AG09319 (cell line): ENCODE measurements around the gene NHLH2.

Source experiments
- DNase-seq: peaks from one replicate; pipeline ENCODE4 v3.0.0-alpha.2; 2010; ENCODE audit warnings: low read depth; ENCODE audit errors: extremely low read depth
- TF ChIP-seq, protein P1 (sequence below): IDR thresholded peaks from 2 replicates; pipeline ENCODE4 v1.5.1; 2011; ENCODE audit warnings: low read depth, mild to moderate bottlenecking, inconsistent platforms, low read length, moderate library complexity

The NHLH2 gene

DNA sequence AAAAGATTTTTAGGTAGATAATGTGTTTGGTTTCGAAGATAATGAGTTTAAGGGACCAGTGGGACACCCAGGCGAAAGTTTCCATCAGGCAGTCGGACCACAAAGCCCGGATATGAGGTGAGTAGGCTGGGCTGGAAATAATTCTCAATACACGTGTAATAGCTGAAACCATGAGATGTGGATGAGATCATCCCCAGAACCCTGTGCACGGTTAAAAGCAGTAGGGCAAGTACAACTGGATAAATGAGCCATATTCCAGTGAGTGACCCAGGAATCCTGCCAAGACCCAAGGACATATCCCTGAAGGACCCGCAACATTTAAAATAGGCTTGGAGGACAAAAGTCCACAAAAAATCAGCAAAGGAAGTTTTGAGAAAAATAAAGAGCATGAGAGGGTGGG is 21.5 kb upstream of the NHLH2 start:
- TF ChIP-seq, protein P1, sequence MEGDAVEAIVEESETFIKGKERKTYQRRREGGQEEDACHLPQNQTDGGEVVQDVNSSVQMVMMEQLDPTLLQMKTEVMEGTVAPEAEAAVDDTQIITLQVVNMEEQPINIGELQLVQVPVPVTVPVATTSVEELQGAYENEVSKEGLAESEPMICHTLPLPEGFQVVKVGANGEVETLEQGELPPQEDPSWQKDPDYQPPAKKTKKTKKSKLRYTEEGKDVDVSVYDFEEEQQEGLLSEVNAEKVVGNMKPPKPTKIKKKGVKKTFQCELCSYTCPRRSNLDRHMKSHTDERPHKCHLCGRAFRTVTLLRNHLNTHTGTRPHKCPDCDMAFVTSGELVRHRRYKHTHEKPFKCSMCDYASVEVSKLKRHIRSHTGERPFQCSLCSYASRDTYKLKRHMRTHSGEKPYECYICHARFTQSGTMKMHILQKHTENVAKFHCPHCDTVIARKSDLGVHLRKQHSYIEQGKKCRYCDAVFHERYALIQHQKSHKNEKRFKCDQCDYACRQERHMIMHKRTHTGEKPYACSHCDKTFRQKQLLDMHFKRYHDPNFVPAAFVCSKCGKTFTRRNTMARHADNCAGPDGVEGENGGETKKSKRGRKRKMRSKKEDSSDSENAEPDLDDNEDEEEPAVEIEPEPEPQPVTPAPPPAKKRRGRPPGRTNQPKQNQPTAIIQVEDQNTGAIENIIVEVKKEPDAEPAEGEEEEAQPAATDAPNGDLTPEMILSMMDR = no peak
- DNase-seq = no peak

DNA sequence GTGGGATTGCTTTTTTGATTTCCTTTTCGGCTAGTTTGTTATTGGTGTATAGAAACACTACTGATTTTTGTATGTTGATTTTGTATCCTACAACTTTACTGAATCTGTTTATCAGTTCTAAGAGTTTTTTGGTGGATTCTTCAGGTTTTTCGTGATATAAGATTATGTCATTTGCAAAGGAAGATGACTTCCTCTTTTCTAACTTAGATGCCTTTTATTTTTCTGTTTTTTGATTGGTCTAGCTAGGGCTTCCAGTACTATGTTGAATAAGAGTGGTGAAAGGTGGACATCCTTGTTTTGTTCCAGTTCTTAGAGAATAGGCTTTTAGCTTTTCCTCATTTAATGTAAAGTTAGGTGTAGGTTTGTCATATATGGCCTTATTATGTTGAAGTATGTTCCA is 13.1 kb upstream of the NHLH2 start:
- DNase-seq = no peak
- TF ChIP-seq, protein P1 = no peak

DNA sequence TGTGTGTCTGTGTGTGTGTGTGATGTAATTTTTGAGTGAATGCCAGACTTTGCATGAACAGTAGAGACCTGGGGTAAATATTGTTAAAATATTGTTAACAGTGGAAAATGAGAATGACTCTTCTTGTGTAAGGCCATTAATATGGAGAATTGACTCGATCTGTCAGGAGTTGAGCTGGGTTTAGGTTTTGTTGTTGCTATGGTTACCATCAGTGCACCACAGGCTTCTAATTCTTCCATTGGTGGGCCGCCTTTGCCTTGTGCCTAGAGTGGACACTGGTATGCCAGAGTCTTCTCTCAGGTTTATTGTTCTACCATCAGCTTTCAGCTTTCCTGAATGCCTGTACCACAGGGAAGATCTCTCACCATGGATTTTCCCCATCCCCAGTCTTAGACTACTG is 10.0 kb upstream of the NHLH2 start:
- DNase-seq = no peak
- TF ChIP-seq, protein P1 = no peak

DNA sequence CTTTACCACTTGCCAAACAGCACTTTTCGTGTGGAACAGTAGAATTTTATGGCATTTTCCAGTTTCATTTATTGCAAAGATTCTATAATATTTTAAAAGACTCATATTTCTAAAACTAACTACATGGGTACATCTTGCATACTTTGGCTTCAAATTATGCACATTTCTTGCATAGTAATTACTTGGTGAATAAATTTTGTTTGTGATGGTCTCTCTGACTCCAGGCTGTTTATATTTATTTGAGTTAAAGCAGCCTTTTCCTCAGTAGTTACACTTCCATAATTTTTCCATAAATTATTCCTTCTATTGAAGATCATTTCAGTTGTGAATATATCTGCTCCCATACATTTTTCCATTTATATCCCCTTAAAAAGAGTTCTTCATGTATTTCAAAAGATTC is 6.9 kb upstream of the NHLH2 start:
- TF ChIP-seq, protein P1 = no peak

DNA sequence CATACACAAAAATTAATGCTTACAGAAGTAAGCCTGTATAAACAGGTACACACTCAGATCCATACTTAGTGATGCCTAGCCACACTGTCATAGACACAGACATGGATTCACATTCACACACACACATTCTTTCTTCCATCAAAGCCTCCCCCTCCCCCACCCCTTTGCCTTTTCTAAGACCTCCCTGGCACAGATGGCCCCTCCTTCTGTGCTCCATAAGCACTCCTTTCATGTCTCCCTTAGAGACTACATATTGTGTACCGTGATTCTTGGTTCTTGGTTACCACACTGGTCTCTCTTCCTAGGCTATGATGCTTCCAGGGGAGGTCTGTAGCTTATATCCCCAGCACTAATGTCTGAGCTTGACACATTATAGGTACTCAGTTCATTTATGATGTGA is 2.0 kb upstream of the NHLH2 start:
- no peak for DNase-seq
- TF ChIP-seq, protein P1 = no peak

More for the DNA sequence above, 6.9 kb upstream of the NHLH2 start:
- DNase-seq = no peak

DNA sequence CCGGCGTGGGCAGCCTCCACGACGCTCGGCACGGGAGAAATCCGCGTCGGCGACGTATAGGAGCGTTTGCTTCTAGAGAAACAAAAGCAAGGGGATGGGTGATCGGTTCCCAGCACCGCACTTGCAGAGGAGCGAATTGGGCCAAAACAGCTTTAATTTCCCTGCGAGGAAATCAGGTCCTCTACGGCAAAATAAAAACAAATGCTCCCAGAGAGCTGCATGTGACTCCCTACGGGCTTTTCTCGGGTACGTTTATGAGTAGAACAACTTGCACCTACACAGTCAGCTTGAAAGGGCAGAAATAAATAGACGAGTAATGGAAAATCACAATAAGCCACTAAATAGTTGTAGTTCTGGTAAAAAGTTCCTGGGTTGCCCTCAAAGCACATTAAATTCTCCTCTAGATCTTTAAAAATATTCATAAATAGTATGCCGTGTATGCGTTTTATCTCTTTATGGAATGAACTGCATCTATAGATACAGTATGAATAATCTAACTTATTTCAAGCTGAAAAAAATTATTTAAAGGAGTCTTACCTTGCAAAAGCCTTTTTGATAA is 1.2 kb downstream of the NHLH2 start:
- TF ChIP-seq, protein P1 = no peak
- DNase-seq = no peak

DNA sequence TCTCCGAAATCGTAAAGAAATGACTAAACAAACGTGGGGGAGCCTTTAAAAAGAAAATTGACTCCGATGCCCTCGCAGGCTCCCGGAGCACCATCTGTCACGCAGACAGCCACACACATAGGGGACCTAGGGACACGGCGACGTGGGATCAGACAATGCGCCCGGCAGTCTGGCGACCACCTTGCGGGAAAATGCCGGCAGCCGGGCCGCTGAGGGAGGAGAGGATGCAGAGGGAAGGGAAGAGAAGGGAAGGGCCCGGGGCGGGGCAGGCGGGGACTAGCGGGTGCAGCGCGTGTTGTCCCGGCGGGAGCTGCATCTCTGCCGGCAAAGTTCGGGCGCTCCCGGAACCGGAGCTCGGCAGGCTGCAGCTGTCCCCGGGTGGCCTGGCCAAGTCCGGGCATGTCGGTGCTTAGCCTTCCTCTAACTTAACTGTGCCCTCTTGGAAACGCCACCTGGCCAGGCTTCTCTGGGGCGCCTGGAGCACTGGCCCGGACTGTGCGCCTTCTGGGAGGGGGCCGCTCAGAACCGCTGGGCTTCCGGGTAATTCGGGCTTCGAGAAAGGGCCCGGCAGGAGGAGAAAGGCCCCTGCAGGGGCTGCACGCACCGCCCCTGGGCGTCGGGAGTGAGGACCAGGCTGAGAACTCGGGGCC is 1.8 kb downstream of the NHLH2 start:
- TF ChIP-seq, protein P1 = no peak

More for the DNA sequence above, 1.8 kb downstream of the NHLH2 start:
- DNase-seq = no peak
